ENCODE results near the gene TFCP2L1.

- TF ChIP-seq CTCF (IDR thresholded peaks at IDR 0.05 in 8 of 11, conservative IDR thresholded peaks at IDR 0.05 in 3 of 11), result no peak
- no peak for TF ChIP-seq POLR2A (IDR thresholded peaks at IDR 0.05)
- TF ChIP-seq POLR2AphosphoS5 (IDR thresholded peaks at IDR 0.05), result no peak
Observed at GRCh38 chr2:121178730-121179129, 106.3 kb downstream of the TFCP2L1 start.

Measured in spleen (tissue), 7 donors.